HG03064 (cell line): ENCODE data around the gene MAP3K5.

Experiments
- ATAC-seq: cut with Tn5 transposase; IDR thresholded peaks from one replicate; pipeline ENCODE4 v1.9.1; 2021; ENCODE audit warnings: low read depth; ENCODE audit not compliant: unreplicated experiment

The MAP3K5 gene

DNA sequence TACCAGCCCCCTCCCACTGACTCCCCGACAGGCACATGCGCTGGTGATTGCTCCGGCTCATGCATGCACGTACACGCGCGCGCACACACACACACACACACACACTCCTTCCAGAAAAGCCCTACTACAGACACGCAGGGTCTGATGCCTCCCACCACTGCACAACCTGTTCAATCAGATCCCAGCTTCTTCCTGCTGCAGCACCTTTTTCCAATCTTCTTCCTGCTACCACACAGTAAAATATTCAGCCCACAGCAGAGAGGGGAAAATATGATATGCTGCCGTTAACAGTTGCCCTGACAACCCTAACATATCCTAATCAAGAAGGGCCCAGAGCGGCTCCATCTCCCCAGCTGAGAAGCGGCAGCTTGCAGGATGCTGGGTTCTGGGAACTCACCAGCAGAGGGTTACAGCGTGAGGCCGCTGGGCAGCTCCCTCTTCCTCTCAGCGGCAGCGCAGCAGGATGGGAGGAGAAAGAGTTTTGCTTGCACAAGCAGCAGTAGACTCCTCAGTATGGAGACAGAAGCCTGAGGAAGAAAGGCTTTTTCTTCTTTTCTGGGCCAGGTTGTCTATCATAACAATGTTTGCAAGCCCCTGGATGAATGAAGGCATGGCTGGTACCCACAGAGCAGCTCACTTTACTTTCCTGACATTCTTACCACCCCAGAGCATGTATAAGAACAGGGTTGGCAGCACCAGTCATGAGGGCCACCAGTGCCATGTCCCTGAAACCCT, 265.9 kb downstream of the MAP3K5 start:
- ATAC-seq: no peak

DNA sequence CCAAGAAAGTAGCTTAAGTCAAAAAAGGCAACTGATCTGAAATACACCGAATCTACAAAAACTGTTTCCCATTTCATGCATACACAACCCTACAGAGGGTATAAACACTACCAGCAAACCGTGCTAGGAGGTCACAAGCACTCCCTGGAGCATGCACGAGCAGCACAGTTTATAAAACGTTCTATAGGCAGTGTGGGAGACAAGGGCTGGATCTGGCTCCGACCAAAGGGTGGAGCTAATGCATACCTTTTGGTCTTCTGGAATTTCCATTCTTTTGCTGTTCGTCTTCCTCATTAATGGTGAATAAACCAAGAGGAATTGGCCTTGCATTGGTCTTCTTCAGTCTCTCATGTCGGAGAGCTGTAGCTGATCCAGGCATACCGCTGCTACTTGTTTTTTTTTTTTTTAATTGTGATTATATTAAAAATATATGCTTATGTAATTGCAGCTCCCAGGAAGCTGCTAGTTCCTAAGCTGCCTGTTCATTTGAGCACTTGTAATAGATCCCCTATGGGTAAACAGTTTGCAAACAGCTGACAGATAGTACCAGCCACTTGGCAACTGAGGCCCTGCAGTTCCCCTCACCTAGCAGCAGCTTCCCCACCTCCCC, 266.6 kb downstream of the MAP3K5 start:
- no peak for ATAC-seq

- ATAC-seq: no peak
Observed at GRCh38 chr6:136524936-136525413, 267.3 kb downstream of the MAP3K5 start.

DNA sequence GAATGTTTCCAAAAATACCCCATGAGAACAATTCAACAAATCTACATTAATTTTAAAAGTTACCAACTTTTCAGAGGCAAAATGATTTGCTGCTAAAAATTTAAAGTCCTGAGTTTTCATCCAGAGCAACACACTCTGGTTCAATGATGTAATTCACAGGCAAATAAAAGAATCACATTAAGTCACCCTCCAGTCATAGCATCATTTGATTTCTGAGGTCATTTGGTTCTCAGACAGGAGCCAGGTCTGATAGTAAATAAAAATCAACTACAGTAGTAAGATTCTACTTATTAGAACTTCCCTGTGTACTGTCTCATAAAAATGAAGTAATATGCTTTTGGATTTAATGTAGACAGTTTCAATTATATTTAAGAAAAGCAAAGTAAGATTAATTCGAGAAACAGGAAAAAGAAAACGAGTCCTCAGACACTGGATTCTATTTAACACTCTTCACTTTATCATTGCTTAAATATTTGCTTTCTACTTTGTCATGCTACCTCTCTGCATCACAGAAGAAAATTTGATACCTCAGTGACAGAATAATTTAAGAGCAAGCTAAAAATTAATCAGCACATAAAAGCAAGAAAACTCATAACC, 267.8 kb downstream of the MAP3K5 start:
- ATAC-seq: no peak

- ATAC-seq: no peak
Observed at GRCh38 chr6:136523196-136523595, 269.1 kb downstream of the MAP3K5 start.

DNA sequence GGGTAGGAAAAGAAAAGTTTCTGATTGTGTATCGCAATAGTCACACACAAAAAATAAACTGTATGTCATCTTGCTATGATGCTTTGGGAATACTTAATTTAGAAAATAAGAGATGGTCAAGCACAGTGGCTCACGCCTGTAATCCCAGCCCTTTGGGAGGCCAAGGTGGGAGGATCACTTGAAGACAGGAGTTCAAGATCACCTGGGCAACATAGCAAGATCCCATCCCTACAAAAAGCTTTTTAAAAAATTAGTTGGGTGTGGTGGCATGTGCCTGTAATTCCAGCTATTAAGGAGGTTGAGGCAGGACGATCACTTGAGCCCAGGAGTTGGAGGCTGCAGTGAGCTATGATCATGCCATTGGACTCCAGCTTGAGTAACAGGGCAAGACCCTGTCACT, 269.6 kb downstream of the MAP3K5 start:
- no peak for ATAC-seq

- ATAC-seq: no peak
Observed at GRCh38 chr6:136521911-136522310, 270.4 kb downstream of the MAP3K5 start.

- no peak for ATAC-seq
Observed at GRCh38 chr6:136521427-136521826, 270.9 kb downstream of the MAP3K5 start.

GRCh38 chr6:136520517-136520916, 271.8 kb downstream of the MAP3K5 start:
- no peak for ATAC-seq

DNA sequence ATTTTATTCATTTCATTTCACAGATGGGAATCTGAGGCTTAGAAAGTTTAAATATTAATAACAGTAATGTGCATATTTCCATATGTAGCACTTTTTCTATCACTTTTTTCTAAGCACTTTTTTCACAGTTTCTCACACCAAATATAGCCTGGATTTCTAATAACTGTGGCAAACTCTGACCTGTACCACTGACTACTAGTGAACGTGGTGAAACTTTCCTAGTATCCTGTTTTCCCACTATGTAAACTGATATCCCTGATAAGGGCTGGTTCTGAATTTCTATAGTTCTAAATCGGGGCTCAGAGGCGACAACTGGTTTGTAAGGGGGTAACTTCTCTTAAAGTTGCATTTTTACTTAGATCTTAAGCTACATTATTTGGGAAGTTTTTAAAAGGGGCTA, 274.7 kb downstream of the MAP3K5 start:
- ATAC-seq: no peak

DNA sequence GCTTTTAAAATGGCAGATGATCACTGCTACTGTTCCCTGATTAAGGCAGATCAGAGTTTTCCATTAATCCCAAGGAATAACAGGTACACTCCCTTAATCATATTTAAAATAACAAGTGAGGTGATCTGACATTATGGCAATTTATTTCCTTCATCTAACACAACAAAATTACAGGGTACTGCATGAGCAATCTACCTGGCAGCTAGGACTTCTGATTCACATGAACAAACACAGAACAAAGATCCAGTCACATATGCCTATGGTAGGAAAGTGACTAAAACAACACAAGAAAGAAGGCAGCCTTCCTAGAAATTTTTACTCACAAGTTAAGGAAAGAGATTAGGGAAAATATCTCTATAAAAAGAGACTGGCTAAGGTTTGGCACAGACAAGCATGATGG, 275.3 kb downstream of the MAP3K5 start:
- ATAC-seq: no peak

DNA sequence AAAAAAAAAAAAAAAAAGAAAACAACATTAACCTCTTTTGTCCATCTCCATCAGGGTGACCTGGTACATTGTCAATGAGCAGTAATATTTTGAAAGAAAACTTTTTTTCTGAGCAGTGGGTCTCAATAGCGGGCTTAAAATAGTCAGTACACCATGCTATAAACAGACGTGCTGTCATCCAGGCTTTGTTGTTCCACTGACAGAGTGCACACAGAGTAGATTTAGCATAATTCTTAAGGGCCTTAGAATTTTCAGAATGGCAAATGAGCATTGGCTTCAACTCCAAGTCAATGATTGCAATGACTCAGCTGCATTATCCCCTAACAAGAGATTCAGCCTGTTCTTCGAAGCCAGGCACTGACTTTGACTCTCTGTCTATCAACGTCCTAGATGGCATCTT, 277.7 kb downstream of the MAP3K5 start:
- ATAC-seq: no peak

DNA sequence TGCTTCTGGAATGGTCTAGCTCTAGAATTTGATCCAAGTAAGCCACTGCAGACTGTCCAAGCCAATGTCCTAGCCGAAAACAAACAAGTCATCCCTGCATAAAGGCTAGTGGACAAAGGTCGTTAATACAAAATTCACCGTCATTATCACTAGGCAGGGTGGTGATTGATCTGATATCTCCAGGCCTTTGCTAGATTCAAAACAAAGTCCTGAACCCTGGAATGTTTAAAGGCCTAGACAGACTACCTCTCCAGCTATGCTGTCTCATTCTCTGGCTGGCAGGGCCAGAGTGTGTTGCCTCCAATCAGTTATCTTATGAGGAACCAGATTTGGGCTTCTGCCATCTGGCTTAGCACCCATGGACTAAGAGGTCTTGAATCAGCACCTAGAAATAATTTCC, 280.4 kb downstream of the MAP3K5 start:
- ATAC-seq: no peak

DNA sequence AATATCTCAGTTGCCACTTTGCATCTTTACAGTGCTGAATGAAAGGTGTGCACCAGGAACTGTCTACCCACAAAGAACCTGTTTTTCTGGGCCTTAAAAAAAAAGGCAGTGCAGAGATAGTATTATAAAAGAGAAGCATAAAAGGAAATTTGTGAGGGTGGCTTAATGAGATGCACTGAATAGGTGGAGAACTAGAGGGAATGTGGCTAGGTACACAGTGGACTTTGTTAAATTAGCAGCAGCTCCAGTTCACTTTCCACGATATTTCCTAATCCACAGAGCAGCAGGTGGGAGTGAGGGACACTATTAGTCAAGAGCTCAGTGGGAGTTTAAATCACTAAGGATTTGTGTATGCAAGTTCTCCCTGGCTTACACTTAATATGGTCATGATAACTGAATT, 280.9 kb downstream of the MAP3K5 start:
- ATAC-seq: no peak

- no peak for ATAC-seq
Observed at GRCh38 chr6:136510782-136511181, 281.5 kb downstream of the MAP3K5 start.

DNA sequence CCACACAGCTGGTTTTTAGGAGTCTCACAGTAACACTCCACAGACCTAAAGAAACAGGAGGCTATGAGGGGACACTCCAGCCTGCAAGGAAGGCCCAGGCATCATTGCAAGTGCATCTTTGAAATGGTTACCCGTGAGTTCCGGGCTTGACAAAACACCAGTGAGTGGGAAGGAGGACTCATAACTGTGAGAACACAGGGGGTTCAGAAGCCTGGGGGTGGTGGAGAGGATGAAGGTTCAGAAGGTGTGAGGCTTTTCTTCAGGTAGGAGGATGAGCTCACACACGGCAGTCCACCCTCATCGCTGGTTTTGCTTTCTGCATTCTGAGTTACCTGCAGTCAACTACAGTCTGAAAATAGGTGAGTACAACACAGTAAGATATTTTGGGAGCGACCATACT, 282.0 kb downstream of the MAP3K5 start:
- no peak for ATAC-seq

DNA sequence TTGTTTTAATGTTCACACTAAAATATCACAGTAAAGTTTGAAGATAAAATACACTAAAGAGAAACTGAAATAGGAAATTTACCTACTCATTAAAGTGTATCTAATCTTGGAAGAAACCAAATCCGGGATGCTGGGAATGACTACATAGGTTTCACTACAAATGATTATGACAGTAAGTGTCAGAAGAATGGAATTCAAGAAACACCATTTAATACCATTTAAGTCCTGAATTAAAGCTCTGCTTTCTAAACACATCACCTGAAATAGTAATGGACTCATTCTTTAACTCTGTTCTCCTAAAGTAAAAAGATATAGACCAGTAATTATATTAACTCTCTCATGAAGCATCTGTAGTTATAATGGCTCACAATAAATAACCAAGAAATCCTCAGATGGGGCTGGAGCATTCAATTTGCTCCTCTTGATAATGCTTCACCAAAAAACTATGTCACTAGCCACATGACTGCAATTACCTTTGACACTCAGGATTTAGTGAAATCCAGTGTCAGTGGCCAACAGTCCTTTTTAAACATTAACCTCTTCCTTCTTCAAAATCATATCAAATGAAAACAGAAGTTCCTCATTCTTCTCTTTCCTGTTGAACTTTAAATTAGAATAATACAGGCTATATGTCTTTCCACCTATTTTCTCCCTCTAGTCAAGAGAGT, 283.4 kb downstream of the MAP3K5 start:
- no peak for ATAC-seq
